HEK293T (cell line): ENCODE measurements around the gene MRPL52.

ENCODE experiments used
- BHLHE40 ChIP-seq: fragments of 450-650 bp; IDR thresholded peaks from 2 replicates; pipeline ENCODE4 v1.6.1; 2016; ENCODE audit warnings: mild to moderate bottlenecking, moderate library complexity, borderline replicate concordance
- ELF4 ChIP-seq: fragments of 450-650 bp; IDR thresholded peaks from 2 replicates; pipeline ENCODE4 v1.6.1; 2017; ENCODE audit warnings: antibody characterized with exemption
- FOXK2 ChIP-seq: fragments of 450-650 bp; IDR thresholded peaks from 2 replicates; pipeline ENCODE4 v1.6.1; 2016; ENCODE audit warnings: mild to moderate bottlenecking
- FOXM1 ChIP-seq: fragments of 450-650 bp; IDR thresholded peaks from 2 replicates; pipeline ENCODE4 v1.6.1; 2017; ENCODE audit warnings: mild to moderate bottlenecking, borderline replicate concordance
- HDGF ChIP-seq: fragments of 450-650 bp; IDR thresholded peaks from 2 replicates; pipeline ENCODE4 v1.6.1; 2017; ENCODE audit warnings: antibody characterized with exemption, borderline replicate concordance
- SP1 ChIP-seq: fragments of 450-650 bp; IDR thresholded peaks from 2 replicates; pipeline ENCODE4 v1.6.1; 2017
- TF ChIP-seq, protein P1 (sequence below): fragments of 450-650 bp; IDR thresholded peaks from 2 replicates; pipeline ENCODE4 v1.6.1; 2016

DNA sequence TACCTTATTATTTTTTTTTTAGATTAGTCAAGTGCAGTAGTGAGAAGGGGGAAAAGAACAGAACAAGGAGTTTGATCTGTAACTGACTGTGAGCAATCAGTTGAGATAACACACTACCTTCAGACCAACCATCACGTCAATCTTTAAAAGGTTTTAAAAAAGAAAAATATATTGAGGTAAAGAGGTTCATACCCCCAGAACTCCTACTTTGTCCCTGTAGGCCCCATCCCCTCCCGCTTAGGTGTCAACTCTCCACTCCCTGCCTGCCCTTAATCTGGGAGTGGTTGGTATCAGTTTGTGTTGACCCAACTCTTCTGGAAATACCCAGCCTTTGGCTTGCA lies 22.9 kb downstream of the MRPL52 start:
- TF ChIP-seq SP1 (no peak), ELF4 (no peak), FOXM1 (no peak), FOXK2 (no peak), HDGF (no peak), BHLHE40 (no peak)
- TF ChIP-seq, protein P1, sequence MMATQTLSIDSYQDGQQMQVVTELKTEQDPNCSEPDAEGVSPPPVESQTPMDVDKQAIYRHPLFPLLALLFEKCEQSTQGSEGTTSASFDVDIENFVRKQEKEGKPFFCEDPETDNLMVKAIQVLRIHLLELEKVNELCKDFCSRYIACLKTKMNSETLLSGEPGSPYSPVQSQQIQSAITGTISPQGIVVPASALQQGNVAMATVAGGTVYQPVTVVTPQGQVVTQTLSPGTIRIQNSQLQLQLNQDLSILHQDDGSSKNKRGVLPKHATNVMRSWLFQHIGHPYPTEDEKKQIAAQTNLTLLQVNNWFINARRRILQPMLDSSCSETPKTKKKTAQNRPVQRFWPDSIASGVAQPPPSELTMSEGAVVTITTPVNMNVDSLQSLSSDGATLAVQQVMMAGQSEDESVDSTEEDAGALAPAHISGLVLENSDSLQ, result no peak
